Glutamatergic neuron (in vitro differentiated cells): ENCODE measurements around the gene ADAMTS20. TPM values are rescaled to one million over a fixed set of nuclear protein-coding genes. Genes with fewer than 3 reads are reported as not detected.

Source experiments
- DNase-seq: peaks from one replicate; pipeline ENCODE4 v3.0.0; 2022
- H3K27ac Mint-ChIP-seq: one replicate; pipeline ENCODE4 v1.8.0; 2020; ENCODE audit warnings: mild to moderate bottlenecking, mixed read lengths, inconsistent platforms; ENCODE audit not compliant: unreplicated experiment
- H3K27me3 Mint-ChIP-seq: one replicate; pipeline ENCODE4 v1.8.0; 2020; ENCODE audit warnings: mild to moderate bottlenecking, moderate library complexity, mixed read lengths, inconsistent platforms; ENCODE audit not compliant: unreplicated experiment
- H3K36me3 Mint-ChIP-seq: one replicate; pipeline ENCODE4 v1.8.0; 2020; ENCODE audit warnings: mild to moderate bottlenecking, mixed read lengths, inconsistent platforms; ENCODE audit not compliant: unreplicated experiment
- H3K4me1 Mint-ChIP-seq: one replicate; pipeline ENCODE4 v1.8.0; 2020; ENCODE audit warnings: mild to moderate bottlenecking, low read depth, mixed read lengths, inconsistent platforms; ENCODE audit not compliant: unreplicated experiment
- H3K4me3 Mint-ChIP-seq: one replicate; pipeline ENCODE4 v1.8.0; 2020; ENCODE audit warnings: mild to moderate bottlenecking, mixed read lengths, inconsistent platforms; ENCODE audit not compliant: unreplicated experiment
- H3K9me3 Mint-ChIP-seq: one replicate; pipeline ENCODE4 v1.8.0; 2020; ENCODE audit warnings: mild to moderate bottlenecking, moderate library complexity, mixed read lengths, inconsistent platforms; ENCODE audit not compliant: unreplicated experiment
- total RNA-seq: library from RNA; stranded (reverse); fragmentation: NEBNext Ultra II Directional; extraction: Animal tissue kit (Norgen Biotek cat#: 25700); gene quantifications from one replicate; pipeline ENCODE4 v1.2.1, GENCODE V29; 2021; ENCODE audit not compliant: unreplicated experiment
- TF ChIP-seq, protein P1 (sequence below): fragments of 200-600 bp; sonication (generic); IDR thresholded peaks from one replicate; pipeline ENCODE4 v1.5.0; 2021; ENCODE audit not compliant: partially characterized antibody, unreplicated experiment

ADAMTS20 gene
- total RNA-seq, 1 donor from 2014 or later, result 7.0 TPM

DNA sequence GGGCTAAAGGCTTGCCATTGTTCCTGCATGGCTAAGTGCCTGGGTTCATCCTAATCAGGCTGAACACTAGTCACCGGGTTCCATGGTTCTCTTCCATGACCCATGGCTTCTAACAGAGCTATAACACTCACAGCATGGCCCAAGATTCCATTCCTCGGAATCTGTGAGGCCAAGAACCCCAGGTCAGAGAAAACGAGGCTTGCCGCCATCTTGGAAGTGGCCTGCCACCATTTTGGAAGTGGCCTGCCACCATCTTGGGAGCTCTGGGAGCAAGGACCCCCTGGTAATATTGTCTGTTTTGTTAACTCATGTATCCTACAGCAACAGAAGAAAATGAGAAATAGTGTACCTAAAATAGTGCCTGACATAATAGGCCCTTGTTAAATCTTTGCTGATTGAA is 92.7 kb downstream of the ADAMTS20 start:
- no peak overlapping the region for H3K27ac Mint-ChIP-seq
- no peaks in the 10 kb centered on the region for H3K27me3 Mint-ChIP-seq
- no peak overlapping the region for H3K4me3 Mint-ChIP-seq
- peaks cover 5% of the 10 kb centered on the region for H3K9me3 Mint-ChIP-seq
- no peak for DNase-seq
- peaks cover 17% of the 10 kb centered on the region for H3K36me3 Mint-ChIP-seq
- peaks cover 4% of the 10 kb centered on the region for H3K4me1 Mint-ChIP-seq
- TF ChIP-seq, protein P1, sequence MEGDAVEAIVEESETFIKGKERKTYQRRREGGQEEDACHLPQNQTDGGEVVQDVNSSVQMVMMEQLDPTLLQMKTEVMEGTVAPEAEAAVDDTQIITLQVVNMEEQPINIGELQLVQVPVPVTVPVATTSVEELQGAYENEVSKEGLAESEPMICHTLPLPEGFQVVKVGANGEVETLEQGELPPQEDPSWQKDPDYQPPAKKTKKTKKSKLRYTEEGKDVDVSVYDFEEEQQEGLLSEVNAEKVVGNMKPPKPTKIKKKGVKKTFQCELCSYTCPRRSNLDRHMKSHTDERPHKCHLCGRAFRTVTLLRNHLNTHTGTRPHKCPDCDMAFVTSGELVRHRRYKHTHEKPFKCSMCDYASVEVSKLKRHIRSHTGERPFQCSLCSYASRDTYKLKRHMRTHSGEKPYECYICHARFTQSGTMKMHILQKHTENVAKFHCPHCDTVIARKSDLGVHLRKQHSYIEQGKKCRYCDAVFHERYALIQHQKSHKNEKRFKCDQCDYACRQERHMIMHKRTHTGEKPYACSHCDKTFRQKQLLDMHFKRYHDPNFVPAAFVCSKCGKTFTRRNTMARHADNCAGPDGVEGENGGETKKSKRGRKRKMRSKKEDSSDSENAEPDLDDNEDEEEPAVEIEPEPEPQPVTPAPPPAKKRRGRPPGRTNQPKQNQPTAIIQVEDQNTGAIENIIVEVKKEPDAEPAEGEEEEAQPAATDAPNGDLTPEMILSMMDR, result no peak

DNA sequence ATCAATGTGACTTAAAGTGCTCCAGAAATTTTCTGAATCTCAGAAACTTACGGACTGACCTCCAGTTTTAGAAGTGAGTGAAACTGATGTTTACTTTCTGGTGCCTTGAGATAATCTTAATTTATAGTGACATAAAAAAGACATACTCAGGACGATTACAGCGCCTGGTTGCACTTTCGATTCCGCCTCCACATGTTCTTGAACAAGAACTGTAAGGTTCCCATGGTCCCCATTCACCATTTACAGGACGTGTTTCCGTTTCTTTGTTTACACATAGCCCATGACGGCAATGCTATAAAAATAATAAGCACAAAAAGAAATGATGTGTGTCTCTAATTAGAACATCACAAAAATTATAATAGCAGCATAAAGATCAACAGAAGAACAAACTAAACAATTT is 98.2 kb downstream of the ADAMTS20 start:
- Mint-ChIP-seq H3K4me3 (no peak overlapping the region), H3K36me3 (peaks cover 17% of the 10 kb centered on the region), H3K27ac (no peak overlapping the region), H3K27me3 (no peaks in the 10 kb centered on the region), H3K9me3 (peaks cover 2% of the 10 kb centered on the region), H3K4me1 (no peaks in the 10 kb centered on the region)
- TF ChIP-seq, protein P1, result no peak
- no peak for DNase-seq

DNA sequence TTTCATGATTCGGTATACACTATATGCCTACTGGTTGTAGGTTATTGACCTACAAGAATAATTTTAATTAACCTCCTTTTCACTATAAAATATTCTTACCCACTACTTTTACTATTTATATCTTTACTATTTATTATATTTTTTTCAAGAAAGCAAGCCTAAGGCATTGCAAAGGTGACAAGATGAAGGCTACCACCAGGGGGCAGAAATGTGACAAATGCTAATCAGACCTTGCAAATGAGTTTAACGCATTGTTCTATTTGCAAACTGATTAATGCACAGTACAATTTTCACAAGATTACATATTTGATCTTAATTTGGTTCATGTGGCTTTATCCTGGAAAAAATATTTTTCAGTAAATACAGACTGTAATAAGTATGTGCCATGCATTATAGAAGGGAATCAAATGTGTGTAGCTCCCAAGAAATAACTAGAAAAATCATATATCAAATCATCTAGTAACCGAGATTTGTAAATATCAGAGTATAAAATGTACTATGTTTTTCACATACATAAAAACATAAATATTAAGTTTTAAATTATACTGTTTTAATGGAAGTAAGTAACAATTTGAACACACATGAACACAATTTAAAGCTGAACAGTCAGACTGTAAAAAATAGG is 107.0 kb downstream of the ADAMTS20 start:
- H3K4me3 Mint-ChIP-seq, result no peak overlapping the region
- no peak overlapping the region for H3K27ac Mint-ChIP-seq
- TF ChIP-seq, protein P1, result peak; percentile 94
- peak; percentile 68 for DNase-seq
- no peaks in the 10 kb centered on the region for H3K4me1 Mint-ChIP-seq
- H3K36me3 Mint-ChIP-seq, result no peaks in the 10 kb centered on the region
- no peaks in the 10 kb centered on the region for H3K27me3 Mint-ChIP-seq
- peaks cover 2% of the 10 kb centered on the region for H3K9me3 Mint-ChIP-seq

DNA sequence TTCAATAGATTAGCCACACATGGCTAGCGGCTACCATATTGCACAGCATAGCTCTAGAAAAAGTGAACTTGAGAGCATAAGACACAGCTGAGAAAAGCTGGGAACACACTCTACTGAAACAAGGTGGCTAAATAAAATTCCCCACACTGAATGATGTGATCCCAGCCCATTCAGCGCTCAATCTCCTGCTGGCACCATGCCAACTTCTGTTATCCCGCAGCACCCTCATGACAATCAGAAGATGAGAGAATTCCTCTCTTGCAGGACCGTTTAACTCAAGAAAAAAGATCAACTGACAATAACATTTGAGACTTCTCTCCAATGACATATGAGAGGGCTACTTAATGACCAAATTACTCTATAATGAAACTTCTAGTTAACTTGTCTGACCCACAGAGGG is 115.4 kb downstream of the ADAMTS20 start:
- Mint-ChIP-seq H3K4me1 (no peaks in the 10 kb centered on the region), H3K27me3 (no peaks in the 10 kb centered on the region), H3K9me3 (no peaks in the 10 kb centered on the region), H3K27ac (no peak overlapping the region), H3K4me3 (no peak overlapping the region), H3K36me3 (no peaks in the 10 kb centered on the region)
- TF ChIP-seq, protein P1, result no peak
- no peak for DNase-seq

DNA sequence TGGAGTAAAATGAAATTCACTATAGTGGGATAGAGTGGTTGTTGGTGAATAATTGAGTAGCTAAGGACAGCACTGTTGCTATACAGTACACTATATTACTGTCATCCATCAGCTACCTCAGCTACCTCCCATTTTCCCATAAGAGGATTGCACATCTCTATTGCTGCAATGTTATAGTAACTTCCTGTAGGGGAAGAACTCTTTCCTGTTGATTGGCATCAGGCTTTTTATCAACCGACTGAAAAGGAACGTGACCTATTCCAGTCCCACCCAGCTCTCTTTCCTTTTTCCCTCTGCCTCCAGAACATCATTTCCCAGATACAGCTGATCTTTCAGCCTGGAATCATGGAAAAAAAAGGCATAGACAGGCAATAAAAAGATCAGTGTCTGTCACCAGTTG is 117.4 kb downstream of the ADAMTS20 start:
- H3K27me3 Mint-ChIP-seq, result no peaks in the 10 kb centered on the region
- DNase-seq, result no peak
- H3K9me3 Mint-ChIP-seq, result no peaks in the 10 kb centered on the region
- no peaks in the 10 kb centered on the region for H3K4me1 Mint-ChIP-seq
- no peak overlapping the region for H3K27ac Mint-ChIP-seq
- no peak overlapping the region for H3K4me3 Mint-ChIP-seq
- H3K36me3 Mint-ChIP-seq, result no peaks in the 10 kb centered on the region
- TF ChIP-seq, protein P1, result no peak
